Right ventricle myocardium inferior (tissue), 1 donor: ENCODE measurements around the gene TIMM44. TPM values are rescaled to one million over a fixed set of nuclear protein-coding genes. Genes with fewer than 3 reads are reported as not detected.
A peak's percentile ranks its signal among the peaks of the same experiment; 100 is the strongest.

ENCODE experiments used
- ATAC-seq: fragments of 200-7000 bp; cut with Tn5 transposase; one replicate; pipeline ENCODE4 v1.9.1; 2020; ENCODE audit warnings: mild to moderate bottlenecking, moderate library complexity
- DNase-seq: peaks from one replicate; pipeline ENCODE4 v3.0.0; 2021; ENCODE audit errors: missing footprints
- intact Hi-C: fragments of 100-400 bp; cut with DNase I; formaldehyde crosslinking; loops from one replicate; pipeline ENCODE4 v1.11.0; 2022
- long read RNA-seq: library from polyadenylated mRNA; unstranded; transcript quantifications from one replicate; pipeline ENCODE4 v2.0.0, GENCODE V29; 2021
- total RNA-seq: library from RNA; stranded (reverse); fragmentation: NEBNext Ultra II Directional; extraction: Animal tissue kit (Norgen Biotek cat#: 25700); gene quantifications from one replicate; pipeline ENCODE4 v1.2.1, GENCODE V29; 2021
- donor health status: DM: no; HTN: yes; CAD: no; lungs with severe emphysema.

The TIMM44 gene
- 111 TPM for total RNA-seq
- long read RNA-seq, transcript TIMM44-201 (13 exons, 2,075 nt) = major isoform, 52 of 72 reads
- long read RNA-seq, partial matches to known transcripts = 11 of 72 reads
- long read RNA-seq, other reads (novel, unspliced or antisense) = 5 of 72 reads

GRCh38 chr19:7943444-7944176, at the start of gene TIMM44:
Gene TIMM44 (minus strand): TSS chr19:7943666. CDS start chr19:7943651, 15 bp downstream.
- peak; percentile 98 for DNase-seq
- peak; percentile 99 for ATAC-seq
- intact Hi-C loops = loop anchor here (1.0 to 5.0 kb wide), 4 partner anchors 23 to 310 kb away; partner anchors contain the start of gene SNAPC2

GRCh38 chr19:7992575-7992974, 49.1 kb upstream of the TIMM44 start:
- intact Hi-C loops = no loop called here
- ATAC-seq (no peak), DNase-seq (no peak)

GRCh38 chr19:7989071-7989575, 45.7 kb upstream of the TIMM44 start:
- peak; percentile 45 for ATAC-seq
- DNase-seq = no peak
- intact Hi-C loops = no loop called here

- ATAC-seq (no peak), DNase-seq (no peak)
- intact Hi-C loops = no loop called here
These were observed 44.8 kb upstream of the TIMM44 start for GRCh38 chr19:7988307-7988706.

DNA sequence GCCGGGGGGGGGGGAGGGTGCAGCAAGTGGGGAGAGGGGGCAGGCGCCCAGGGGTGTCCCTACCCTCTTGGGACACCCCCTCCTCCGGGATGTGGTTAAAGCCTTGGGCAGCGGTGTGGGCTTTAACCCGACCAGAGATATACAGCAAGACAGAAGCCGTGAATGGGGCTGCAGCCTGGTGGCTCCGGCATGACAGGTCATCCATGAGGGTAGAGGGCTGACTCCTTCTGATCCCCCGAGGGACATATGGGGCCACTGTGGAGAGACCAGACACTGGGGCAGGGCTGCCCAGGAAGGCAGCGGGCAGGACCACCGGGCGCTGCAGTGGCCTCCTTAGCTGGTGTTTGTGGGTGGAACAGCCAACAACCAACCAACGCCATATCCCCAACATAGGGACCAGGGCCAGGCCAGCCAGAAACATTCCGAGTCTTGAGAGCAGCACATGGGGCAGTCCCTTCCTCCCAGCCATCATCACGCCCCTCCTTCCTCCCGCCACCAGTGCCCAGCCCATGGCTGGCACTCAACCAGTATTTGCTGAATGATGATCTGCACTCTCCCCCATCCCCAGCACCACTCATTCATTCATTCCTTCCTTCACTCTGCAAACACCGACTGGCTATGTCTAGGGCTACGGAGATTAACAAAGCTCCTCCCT, 43.8 kb upstream of the TIMM44 start:
- intact Hi-C loops = no loop called here
- DNase-seq = no peak
- ATAC-seq = no peak

- intact Hi-C loops = no loop called here
- ATAC-seq (no peak), DNase-seq (no peak)
These were observed 43.1 kb upstream of the TIMM44 start for GRCh38 chr19:7986321-7987113.

GRCh38 chr19:7985481-7985911, 42.0 kb upstream of the TIMM44 start:
- ATAC-seq (no peak), DNase-seq (no peak)
- intact Hi-C loops = no loop called here

DNA sequence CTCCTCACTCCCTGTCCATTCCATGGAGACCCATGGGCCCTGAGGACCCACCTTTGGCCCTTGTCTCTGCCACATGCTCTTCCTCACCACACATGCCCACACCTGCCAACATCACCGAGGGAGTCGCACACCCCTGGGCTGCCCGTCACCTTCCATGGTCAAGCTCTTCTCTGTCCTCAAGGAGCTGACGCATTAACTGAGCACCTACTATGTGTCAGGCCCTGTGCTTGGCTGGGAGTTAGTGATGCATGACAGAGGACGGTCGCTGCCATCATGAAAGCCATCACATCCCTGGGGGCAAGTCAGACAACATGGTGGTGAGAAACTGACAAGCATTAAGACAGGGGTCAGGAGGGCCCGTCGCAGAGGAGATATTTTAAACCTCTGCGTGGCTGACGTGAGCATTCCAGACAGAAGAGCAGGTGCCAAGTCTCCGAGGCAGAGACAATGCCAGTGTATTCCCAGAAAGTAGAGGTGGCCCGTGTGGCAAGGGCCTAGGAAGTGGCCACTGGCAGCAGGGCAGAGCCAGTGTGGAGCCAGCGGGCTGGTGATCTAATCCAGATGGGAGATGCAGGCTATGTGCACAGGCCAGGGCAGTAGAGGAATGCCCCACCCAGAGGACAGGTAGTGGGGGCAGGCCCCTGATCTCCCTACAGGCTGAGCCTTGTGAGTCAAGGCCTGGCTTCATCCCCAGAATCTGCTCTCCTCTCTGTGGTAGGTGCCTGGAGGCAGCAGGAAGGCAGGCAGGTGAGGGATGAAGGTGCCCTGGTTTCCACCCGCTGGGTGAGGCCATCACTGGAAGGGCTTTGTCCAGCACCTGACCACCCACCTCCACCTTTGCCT, 40.8 kb upstream of the TIMM44 start:
- no peak for DNase-seq
- intact Hi-C loops = no loop called here
- ATAC-seq = no peak

DNA sequence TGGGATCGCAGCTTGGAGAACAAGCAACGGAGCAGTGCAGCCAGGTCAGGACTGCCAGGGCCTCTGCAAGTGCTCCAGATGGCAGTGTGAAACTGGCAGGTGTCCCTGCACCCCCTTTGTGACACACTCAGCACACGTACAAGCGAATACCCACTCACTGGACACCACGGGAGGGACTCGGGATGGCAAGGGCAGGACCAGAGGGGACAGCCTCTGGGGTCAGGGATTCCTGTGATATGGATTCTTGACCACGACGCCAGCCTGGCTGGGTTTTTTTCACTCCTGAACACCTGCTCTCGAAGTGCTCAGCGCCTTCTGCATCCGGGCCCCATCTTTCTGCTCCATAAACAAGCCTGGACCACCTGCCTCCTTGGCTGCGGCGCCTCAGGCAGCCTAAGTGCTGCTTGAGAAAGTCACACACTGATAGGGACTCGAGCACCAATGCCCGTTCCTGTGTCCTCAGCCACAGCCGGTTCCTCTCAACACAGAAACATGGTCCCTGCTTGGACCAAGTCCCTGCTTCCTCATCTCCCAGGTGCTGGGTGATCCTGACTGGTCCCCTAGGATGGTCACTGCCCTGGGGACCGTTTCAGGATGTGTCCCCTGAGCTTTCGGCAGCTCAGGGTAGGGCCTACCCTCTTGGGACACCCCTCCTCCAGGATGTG, 40.0 kb upstream of the TIMM44 start:
- ATAC-seq (no peak), DNase-seq (no peak)
- intact Hi-C loops = no loop called here

DNA sequence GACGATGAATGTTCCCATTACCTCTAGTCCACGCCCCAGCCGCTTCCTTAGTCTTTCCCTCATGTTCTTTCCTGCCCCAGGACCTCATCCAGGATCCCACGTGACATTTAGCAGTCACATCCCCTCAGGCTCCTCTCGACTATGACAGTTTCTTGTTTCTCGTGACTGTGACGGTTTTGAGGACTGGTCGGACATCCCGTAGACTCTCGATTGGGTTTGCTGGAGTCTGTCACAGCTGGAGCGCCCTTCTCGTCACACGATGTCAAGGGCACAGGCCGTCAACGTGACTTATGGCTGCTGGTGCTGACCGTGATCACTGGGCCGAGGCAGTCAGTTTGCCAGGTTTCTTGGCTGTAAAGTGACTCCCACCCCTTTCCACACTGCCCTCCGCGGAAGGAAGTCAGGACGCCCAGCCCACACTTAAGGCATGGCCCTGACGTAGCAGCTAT, 39.2 kb upstream of the TIMM44 start:
- no peak for DNase-seq
- ATAC-seq = peak; percentile 21
- intact Hi-C loops = no loop called here

DNA sequence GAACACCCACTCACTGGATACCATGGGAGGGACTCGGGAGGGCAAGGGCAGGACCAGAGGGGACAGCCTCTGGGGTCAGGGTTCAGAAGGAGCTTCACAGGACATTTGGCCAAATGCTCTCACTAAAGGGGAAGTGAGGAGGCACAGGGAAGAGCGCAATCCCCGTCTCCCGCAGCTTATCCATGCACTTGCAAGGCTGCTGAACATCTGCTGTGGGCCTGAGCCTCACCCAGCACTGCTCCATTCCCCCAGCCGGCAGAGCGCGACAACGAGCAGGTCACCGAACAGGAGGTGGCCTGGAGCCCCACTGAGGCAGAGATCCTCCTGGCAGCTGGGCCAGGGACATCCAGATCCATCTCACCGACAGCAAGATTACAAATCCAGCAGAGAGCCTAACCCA, 38.6 kb upstream of the TIMM44 start:
- intact Hi-C loops = no loop called here
- ATAC-seq = no peak
- DNase-seq = no peak

DNA sequence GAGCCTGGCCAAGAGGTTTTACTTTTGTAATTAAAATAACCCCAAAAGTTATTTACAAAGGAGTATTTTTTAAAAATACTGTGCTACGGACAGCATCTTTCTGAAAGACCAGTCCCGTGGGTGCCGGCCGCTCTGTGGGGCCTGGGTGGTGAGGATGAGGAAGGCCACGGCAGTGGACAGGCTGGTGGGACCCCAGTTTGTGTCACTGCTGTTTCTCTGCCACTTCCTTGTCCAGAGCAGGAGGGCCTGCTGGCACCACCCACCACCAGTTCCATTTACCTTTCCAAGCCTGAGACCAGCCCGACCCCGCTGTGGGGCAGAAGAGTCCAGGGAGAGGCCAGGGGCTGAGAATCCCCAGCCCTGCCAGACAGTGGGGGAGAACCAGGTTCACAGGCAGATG, 38.2 kb upstream of the TIMM44 start:
- no peak for ATAC-seq
- intact Hi-C loops = no loop called here
- DNase-seq = no peak

DNA sequence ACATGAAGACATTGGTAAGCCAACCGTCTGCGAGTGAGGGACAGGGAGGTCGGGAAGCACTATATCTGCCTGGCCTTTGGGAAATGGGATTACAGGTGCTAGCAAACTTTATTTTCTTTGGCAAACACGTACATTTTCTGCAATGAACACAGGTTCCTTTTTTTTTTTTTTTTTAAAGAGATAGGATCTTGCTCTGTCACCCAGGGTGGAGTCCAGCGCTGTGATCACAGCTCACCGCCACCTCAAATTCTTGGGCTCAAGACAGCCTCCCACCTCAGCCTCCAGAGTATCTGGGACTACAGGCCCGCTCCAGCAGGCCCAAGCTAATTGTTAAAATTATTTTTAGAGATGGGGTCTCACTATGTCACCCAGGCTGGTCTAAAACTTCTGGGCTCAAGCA, 37.7 kb upstream of the TIMM44 start:
- intact Hi-C loops = no loop called here
- ATAC-seq (no peak), DNase-seq (no peak)

- intact Hi-C loops = no loop called here
- no peak for DNase-seq
- ATAC-seq = no peak
These were observed 37.2 kb upstream of the TIMM44 start for GRCh38 chr19:7980635-7981121.

DNA sequence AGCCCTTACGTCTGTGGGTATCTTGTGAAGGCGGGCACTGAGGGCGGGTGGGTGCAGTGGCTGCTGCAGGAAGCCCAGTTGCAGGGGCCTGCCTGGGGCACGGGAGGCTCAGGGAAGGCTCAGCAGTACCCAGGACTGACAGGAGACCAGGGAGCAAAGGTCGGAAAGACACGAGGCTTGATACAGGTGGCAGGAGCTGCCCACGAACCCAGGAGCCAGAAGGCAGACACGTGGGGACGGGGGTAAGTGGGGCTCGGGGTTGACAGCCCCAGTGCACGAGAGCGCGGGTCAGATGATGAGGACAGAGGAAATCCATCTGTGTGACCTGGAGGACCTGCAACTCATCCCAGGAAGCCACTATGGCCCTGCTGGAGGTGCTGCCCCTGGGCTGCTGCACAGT, 36.7 kb upstream of the TIMM44 start:
- intact Hi-C loops = no loop called here
- ATAC-seq (no peak), DNase-seq (no peak)

DNA sequence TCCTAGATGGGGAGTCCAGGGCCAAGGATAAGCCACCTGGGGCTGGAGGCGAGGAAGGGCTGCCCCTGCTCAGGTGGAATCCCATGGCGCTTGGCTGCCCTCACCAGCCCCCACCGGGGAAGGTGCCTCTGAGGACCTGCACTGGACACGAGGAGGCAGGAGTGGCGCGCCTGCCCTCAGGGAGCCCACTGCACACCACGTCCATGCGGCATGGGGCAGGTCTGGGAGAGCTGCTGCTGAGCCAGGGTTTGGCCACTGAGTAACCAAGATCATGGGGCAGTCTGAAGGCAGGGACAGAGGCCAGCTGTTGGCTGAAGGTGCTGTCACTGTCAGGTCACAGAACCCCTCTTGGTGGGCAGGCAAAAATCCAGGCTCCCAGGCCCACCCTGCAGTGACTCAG, 36.1 kb upstream of the TIMM44 start:
- intact Hi-C loops = no loop called here
- ATAC-seq (no peak), DNase-seq (no peak)

GRCh38 chr19:7979011-7979410, 35.5 kb upstream of the TIMM44 start:
- DNase-seq (no peak), ATAC-seq (no peak)
- intact Hi-C loops = no loop called here
